GM19035 (cell line): Measurements from ENCODE around the gene BIN2.
"Not testable (repeated sequence)": the region's sequence is repeated elsewhere in the genome, so short reads cannot be mapped to it uniquely, and the experiment has no call there.

Source experiments
- ATAC-seq: cut with Tn5 transposase; IDR thresholded peaks from one replicate; pipeline ENCODE4 v1.9.1; 2021; ENCODE audit not compliant: unreplicated experiment

Gene BIN2

DNA sequence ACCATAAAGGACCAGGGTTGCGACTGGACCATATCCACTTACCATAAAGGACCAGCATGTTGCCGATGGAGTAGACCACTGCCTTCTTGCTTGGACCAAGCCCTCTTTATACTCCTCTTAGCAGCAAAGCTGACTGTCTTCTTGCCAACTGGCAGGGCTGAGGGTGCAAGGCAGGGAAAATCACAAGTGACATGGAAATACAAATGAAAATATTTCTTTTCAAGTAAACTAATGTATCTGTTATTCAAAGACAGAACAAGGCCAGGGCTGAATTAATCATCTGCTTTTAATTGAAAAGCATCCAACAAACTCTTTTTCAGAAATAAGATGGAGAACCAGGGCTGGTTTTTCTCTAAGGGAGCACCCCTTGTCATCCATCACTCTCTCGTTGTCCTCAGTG is 22.6 kb upstream of the BIN2 start, which contains the start of gene CELA1:
CELA1 (minus strand) TSS at position 99 of the 400 bp plus-strand sequence; CDS start at position 58, 41 bp downstream.
- ATAC-seq = no peak

DNA sequence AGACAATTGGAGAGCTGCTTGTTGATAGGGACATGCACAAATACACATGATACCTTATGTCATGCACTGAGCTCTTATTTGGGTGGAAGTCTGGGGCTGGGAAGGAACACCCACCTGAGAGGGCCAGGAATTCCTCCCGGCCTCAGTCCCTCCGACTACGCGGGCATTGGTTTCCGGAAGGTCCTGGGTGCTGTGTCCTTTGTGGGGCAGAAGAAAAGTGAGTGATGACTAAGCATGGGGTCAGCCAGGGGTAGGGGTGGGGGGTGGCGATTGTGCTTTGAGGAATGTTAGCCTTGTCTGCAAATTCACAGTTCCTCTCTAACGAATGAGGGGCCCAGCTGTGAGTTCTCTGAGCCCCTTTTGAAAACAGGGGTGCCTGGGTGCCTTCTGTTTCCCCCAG is 21.7 kb upstream of the BIN2 start:
- no peak for ATAC-seq

DNA sequence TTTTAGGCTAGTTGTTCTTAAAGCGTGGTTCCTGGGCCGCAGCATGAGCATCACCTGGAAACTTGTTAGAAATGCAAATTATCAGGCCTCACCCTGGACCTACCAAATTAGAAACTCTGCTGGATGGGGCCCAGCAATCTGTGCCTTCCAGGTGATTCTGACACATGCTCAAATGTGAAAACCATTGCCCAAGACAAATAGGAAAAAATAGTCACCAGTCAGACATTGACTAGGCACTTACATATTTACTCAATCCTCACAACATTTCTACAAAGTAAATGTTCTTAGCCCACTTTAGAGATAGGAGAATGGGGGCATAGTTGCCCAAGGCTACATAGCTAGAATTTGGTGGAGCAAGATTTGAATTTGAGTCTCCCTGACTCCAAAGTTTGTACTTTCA is 19.2 kb upstream of the BIN2 start:
- no peak for ATAC-seq

DNA sequence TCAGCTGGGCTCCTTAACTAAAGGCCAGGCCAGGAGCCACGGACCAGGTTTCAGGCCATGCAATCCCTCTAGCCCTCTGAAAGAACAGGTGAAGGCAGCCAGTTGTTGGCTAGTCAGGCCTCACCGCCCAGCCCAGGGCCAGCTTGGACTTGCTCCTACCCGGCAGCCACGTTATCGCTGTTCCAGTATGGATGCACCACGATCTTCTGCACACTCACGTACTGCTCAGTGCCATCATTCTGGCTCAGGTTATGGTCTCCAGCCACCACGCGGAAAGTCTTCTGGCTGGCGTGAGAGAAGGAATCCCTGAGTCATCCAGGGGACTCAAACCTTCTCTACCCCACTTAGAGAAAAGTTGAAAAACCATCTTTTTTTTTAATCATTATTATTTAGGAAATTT is 18.4 kb upstream of the BIN2 start:
- ATAC-seq = no peak

DNA sequence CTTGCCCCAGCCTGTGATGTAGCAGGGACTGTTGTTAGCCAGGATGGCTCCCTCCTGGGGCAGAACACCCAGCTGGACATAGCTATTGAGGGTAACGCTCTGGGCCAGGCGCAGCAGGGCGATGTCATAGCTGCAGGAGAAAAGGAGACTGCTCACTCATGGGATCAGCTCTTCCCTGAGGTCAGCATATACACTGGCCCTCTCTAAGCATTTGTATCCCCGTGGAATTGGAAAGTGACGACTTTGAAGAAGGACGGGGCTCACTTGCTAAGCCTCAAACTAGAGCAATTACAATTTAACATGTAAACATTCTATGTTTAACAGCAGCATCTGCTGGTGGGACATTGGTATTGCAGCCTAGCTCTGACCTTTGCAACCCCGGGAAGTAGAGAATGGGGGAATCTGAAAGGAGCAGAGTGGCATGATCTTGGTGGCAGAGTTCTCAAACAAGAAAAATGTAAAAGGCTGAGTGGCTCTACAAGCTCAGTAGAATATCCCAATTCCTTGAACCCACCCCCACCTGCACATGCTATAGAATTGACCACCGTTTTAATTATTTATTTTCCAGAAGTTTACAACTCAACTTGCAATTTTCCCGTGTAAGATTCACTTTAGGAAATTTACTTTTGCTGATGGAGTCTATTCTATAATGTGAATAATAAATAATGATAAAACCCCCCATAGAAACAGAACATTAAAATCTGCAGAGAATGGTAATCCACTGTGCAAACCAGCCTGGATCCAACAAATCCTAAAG is 17.5 kb upstream of the BIN2 start:
- ATAC-seq = no peak

DNA sequence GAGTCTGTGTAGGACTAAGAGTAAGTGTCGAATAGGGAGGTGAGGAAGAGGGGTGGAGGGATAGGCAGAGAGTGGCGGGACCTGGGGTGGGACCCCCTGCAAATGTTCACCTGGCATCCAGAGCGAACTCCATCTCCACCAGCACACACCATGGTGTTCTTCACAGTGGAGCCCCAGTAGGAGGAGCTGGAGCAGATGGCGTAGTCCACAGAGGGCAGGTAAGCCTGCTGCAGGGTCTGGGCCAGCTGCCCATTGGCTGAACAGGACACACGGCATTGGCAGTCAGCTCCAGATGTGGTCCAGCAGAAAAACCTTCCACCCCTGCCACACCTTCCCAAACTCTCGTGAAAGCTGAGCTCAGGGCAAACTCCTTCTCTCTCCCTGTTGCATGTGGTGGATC is 15.8 kb upstream of the BIN2 start:
- ATAC-seq = no peak

DNA sequence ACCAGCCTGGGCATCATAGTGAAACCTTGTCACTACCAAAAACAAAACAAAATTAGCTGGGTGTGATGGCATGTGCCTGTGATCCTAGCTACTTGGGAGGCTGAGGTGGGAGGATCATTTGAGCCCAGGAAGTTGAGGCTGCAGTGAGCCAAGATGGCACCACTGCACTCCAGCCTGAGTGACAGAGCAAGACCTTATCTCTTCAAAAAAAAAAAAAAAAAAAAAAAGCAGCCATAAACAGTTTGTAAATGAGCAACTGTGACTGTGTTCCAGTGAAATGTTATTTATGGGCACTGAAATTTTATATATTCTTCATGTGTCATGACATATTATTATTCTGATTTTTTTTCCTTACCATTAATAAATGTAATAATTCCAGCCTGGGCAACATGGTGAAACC is 13.4 kb upstream of the BIN2 start:
- not testable (repeated sequence) for ATAC-seq

DNA sequence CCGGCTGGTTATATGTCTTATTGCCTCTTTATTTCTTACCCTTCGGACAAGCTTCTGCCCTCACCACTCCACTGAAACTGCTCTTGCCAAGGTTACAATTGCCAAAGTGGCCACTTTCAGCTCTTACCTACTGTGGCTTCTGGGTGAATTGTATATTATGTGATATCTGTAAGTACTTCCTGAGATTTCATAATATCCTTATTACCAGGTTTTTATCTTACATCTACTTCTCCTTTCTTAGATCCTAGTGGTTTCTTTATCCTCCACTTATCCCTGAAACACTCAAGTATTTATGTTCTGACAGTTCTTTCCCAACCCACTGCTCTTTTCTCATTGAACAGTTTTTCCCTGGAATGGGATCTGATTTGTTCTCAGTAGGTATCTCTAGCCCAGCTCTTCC is 12.0 kb upstream of the BIN2 start:
- no peak for ATAC-seq

DNA sequence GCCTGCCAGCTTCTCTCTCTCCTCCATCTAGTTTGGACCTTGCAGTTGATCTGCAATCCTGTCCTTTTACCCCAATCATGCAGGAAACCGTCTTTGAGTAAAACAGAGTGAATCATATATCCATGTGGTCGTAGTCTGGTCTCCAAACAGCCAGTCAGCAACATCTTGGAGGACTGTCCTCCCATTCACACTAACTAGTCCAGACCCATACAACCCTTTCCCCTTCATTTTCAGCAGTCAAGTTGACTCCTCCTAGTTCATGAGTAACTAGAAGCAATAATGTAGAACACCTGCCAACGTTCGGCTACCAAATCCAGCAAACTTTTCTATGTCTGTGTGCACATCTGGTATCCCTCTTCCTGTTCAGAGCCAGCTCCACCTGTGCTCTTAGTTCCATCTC is 10.8 kb upstream of the BIN2 start:
- ATAC-seq = no peak

DNA sequence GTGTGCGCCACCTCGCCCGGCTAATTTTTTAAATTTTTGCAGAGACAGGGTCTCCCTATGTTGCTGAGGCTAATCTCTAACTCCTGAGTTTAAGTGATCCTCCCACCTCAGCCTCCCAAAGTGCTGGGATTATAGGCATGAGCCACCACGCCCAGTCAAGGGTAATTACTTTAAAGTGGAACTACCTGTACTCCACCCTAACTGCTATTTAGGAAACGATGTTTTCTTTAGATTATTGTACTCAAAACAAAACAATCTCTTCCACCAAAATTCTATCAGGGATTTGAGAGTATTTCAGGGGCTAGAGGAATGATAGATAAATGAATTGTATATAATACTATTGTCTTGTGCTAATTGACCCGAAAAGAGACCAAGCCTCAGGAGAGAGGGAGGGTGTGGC is 9.6 kb upstream of the BIN2 start:
- ATAC-seq = no peak

DNA sequence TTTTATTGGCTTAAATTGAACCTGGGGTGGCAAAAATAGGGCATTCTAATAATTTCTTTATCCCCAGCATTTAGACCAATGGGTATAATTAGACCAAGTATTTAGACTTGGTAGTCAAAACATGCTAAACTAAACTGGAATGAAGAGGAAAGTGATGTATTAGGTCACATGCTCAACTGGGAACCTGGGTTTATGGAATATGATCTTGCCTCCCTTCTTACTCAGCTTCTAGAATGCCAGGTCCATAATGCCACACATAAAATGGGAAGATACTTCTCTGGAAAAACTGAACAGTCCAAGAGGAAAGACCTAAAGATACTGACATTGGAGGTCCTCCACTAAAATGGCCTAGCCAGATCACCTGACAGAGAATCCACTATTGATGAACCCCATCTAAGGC is 6.2 kb upstream of the BIN2 start:
- ATAC-seq = no peak

DNA sequence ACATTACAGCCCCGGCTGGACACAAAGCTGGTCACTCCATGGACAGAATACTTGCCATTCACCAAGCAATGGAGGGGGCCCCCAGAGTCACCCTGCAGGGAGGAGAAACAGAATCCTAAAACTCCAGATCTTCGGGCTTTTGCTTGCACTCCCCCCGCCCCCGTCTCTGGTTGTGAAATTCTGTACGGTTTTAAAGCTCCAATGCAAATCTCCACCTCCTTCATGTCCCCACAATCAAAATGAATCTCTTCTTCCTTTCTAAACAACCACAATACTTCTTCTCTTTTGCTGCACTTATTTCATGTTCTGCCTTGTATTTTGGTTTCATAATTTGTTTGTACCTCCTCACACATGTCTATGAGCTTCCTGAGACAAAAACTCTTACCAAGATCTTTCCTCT is 5.8 kb upstream of the BIN2 start:
- no peak for ATAC-seq

DNA sequence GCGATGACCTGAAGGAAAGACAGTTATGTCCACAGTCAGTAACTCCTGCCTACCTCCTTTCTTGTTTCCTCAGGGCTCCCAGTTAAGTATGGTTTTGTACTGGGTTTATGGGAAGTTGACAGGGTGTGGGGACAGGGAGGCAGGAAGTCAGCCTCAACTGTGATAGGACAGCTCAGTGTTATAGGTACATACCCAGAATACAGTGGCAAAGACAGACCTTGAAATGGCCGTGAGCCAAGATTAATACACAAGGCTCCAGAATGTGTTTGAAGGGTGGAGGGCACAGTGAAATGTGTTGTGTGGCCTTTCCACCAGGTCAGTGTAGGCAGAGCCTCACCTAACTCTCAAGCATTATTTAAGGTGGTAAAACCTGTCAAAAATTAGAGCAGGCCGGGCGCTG is 4.6 kb upstream of the BIN2 start:
- ATAC-seq = no peak

DNA sequence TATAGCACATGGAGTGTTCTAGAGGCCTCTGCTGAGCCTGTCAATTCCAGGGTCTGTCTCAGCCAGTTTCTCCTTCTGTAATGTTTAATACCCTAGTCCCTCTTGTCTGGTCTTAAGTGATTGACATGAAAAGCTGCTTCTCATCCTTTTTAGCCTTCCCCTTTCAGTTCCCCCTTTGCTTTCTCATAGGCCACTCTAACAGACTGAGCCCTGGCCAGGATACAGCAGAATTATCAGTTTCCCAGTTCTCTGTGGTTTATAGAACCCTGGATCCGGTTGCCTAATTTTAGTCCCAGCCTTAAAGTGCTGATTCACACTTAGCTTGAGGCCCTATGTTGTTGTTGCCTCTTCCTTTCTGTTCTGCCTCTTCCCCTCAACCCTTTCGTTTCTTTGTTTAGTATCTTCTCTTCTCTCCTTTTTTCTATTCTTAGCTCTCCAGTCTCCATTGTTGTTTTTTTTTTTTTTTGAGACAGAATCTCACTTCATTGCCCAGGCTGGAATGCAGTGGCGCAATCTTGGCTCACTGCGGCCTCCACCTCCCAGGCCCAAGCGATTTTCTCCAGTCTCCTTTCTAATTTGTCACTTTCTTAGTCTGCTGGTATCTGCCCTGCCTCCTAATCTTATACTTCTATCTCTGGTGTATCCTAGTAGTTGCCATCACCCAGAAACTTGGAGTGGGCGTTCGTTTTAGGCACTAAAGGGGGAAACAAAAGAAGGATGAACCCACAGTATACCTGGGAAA is 2.9 kb upstream of the BIN2 start:
- ATAC-seq = no peak

DNA sequence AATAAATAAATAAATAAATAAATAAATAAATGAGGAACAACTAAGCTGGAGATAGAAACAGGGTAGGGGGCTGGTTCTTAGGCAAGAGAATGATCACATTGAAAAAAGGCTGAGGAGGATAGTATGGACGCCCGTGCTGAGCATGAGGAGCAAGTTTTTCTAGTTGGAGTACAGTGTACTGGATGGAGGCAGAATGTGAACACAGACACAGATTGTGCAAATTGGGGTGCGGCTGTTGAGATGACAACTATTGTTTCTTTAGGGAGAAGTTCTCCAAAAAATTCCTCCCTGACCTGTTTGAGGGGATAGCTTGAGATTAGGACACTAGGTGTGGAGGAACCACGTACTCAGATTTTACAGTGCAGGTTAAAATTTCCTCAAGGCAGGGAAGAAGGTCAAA is 979 bp upstream of the BIN2 start:
- no peak for ATAC-seq

DNA sequence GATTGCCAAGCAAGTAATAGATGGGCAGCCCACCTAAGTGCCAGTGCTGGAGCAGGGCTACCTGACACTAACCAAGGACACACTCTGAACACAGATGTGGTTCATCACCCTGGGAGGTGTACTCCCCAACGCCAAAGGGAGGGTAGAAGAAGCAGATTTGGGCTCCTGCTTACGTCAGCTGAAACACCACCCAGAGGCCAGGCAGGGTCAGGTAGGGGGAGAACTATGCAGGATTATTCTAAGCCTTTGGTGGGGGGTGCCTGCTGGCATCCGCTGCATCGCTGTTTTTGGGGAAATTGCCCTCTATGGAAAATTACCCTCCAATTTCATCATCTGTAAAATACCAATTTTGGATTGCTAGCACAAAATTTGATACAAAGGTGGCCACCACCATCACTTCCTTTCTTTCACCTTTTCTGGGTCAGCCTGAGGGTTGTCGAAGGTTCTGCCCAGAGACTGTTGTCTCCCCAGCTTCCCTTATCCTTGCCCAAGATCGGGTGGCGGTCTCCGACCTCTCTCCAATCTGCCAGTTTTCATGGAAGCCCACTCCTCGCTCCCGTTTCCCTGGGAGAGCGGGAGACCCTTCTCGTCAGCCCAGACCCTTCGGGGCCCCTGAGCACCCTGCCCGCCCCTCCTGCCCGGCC is 535 bp downstream of the BIN2 start:
- ATAC-seq = peak; percentile 34

DNA sequence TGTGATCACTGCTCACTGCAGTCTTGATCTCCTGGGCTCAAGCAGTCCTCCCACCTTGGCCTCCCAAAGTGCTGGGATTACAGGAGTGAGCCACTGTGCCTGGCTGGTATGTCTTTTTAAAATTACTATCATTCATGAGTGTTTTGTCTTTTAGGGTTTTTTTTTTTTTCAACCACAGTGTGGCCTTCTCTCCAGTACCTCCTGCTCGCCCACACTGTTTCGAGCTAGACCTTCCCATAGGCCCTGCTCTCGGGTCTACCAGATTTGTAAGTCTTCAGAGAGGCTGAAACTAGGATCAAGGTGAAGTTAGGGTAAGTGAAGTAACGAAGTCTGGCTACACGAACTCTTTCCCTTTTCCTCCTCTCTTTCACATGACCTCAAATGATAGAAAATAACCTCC is 1.5 kb downstream of the BIN2 start:
- no peak for ATAC-seq

DNA sequence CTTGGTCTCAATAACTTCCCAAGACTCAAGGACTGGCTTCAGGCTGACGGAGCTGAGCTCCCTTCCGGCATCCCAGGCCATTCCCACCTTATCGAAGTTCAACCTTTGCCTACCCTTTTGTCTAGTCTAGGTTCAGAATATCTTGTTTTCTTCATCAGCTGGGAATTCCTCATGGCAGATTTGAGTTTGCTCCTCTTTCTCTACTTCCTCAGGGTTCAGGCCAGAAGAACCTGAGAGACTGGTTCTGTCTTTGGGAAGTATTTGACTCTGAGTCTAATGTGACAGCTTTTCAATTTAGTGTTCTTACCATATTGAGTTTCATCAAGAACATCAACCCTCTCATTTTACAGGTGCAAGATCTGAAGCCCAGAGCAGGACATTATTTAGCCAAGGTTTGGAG is 2.1 kb downstream of the BIN2 start:
- ATAC-seq = no peak

DNA sequence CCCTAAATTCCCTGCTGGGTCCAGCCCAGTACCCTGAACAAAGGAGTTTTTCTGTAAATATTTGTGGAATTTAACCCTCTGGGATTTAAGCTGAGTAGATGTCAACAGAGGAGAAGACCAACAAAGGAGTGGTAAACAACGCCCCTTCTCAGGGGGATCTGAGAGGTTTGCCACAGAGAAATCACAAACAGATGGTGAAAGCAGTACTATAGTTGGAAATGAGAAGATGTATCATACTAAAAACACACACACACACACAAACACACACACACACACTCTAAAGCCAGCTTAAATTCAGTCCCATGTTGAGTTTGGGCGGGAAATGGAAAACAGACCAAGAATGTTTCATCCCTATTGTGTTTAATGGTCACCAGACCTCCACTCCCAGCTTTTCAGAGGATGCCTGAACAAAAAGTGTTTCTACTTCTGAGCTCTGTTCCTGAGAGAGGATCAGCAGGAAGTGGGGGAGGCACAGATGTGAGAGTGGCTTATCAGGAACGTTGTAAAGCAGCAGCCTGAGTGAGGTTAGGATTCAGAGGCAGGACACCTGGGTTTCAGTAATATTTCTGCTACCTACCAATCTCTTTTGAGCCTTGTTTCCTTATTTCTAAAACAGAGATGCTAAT is 3.2 kb downstream of the BIN2 start:
- no peak for ATAC-seq

DNA sequence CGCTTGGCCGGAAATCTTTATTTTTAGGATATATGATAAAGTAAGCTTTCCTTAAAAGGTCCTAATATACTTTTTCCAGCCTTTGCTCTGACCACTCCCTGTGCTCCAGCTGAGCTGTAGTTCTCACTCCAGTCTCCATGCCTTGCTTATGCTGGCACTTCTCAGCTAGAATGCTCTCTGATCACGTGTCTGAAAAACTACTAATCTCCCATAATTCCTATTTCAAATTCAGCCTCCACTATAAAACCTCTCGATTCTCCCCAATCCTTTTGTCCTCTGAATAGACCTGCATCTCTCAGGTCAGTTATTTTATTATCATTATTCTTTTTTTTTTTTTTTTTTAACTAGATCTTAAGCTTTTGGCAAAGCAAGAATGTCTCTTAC is 3.7 kb downstream of the BIN2 start:
- no peak for ATAC-seq

DNA sequence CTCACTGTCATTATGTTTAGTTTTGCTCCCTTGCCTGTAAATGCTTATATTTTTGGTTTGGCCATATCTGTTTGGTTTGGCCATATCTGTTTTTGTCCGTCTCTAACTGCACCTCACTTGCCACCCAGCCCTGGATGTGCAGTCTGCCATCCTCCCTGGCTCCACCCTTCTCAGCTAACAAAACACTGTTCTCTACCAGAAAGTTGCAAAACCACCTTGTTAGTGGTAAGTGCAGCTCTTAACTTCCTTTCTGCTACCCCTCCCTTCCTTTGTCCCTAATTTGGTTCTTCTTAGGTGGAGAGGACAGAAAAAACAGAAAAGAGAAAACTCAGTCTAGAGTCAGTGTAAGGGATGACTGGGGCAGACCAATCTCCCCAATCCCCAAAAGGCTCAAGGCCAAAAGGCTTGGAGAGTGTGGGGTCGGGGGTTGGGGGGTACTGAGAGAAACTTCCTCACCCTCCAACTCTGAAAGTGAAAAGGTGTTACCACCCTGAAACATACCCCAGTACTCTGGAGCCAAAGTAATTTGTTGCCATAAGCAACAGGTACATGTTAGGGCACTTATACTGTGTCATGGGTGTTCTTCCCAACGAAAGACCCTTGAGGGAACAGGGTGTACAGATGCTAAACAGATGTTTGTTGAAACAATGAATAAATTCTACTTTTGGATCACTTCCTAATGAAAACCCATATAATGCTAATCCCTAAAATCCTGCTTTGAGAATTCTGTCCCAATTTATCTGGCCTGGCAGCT is 5.0 kb downstream of the BIN2 start:
- ATAC-seq = no peak
